Activated CD4-positive, alpha-beta T cell treated with anti-CD3 and anti-CD28 coated beads, Interleukin-2, amount 10 ng/mL, durations not matched to agents 7 days and 5 days (primary cell): ENCODE results near the gene CNTNAP2. TPM values are rescaled to one million over a fixed set of nuclear protein-coding genes. Genes with fewer than 3 reads are reported as not detected.
"Not testable (repeated sequence)": the region's sequence is repeated elsewhere in the genome, so short reads cannot be mapped to it uniquely, and the experiment has no call there.

Source experiments
- CTCF ChIA-PET: fragments of 350-600 bp; sonication (Branson Sonifier 250); formaldehyde crosslinking; loops from one replicate; lab custom pipeline; 2021; ENCODE audit warnings: antibody characterized with exemption; lab: Charles Lee
- POLR2A ChIA-PET: fragments of 350-600 bp; sonication (Branson Sonifier 250); formaldehyde crosslinking; loops from one replicate; lab custom pipeline; 2021; ENCODE audit warnings: antibody characterized with exemption; lab: Charles Lee
- DNase-seq: peaks from one replicate; pipeline ENCODE4 v3.0.0-alpha.2; 2020
- H3K27ac Mint-ChIP-seq: one replicate; pipeline ENCODE4 v1.8.0; 2021; ENCODE audit warnings: mild to moderate bottlenecking, moderate library complexity, mixed read lengths
- H3K27me3 Mint-ChIP-seq: one replicate; pipeline ENCODE4 v1.8.0; 2021; ENCODE audit warnings: mixed read lengths
- H3K36me3 Mint-ChIP-seq: one replicate; pipeline ENCODE4 v1.8.0; 2021; ENCODE audit warnings: low read depth, mixed read lengths
- H3K4me1 Mint-ChIP-seq: one replicate; pipeline ENCODE4 v1.8.0; 2021; ENCODE audit warnings: mixed read lengths
- H3K4me3 Mint-ChIP-seq: one replicate; pipeline ENCODE4 v1.8.0; 2021; ENCODE audit warnings: mild to moderate bottlenecking, moderate library complexity, mixed read lengths
- H3K9me3 Mint-ChIP-seq: one replicate; pipeline ENCODE4 v1.8.0; 2021; ENCODE audit warnings: mixed read lengths
- total RNA-seq, 2 experiments: library from RNA; stranded (reverse); gene quantifications; one replicate each; pipeline ENCODE4 v1.2.3, GENCODE V29; 2021

Gene CNTNAP2
- total RNA-seq, 2 experiments from 2014 or later: not detected

GRCh38 chr7:147775516-147776284, 1659.1 kb downstream of the CNTNAP2 start:
- H3K9me3 Mint-ChIP-seq: no peaks in the 10 kb centered on the region
- H3K36me3 Mint-ChIP-seq: no peaks in the 10 kb centered on the region
- ChIA-PET CTCF (no interaction called here), POLR2A (no interaction called here)
- no peak for DNase-seq
- no peaks in the 10 kb centered on the region for H3K27me3 Mint-ChIP-seq
- H3K4me1 Mint-ChIP-seq: no peaks in the 10 kb centered on the region
- H3K27ac Mint-ChIP-seq: no peak overlapping the region
- H3K4me3 Mint-ChIP-seq: no peak overlapping the region

GRCh38 chr7:147777309-147777708, 1660.7 kb downstream of the CNTNAP2 start:
- ChIA-PET CTCF (no interaction called here), POLR2A (no interaction called here)
- Mint-ChIP-seq H3K4me3 (no peak overlapping the region), H3K36me3 (no peaks in the 10 kb centered on the region), H3K27ac (no peak overlapping the region), H3K9me3 (no peaks in the 10 kb centered on the region), H3K27me3 (no peaks in the 10 kb centered on the region), H3K4me1 (no peaks in the 10 kb centered on the region)
- DNase-seq: no peak

GRCh38 chr7:147779949-147780348, 1663.3 kb downstream of the CNTNAP2 start:
- Mint-ChIP-seq H3K27ac (no peak overlapping the region), H3K36me3 (no peaks in the 10 kb centered on the region), H3K4me3 (no peak overlapping the region), H3K9me3 (no peaks in the 10 kb centered on the region), H3K4me1 (no peaks in the 10 kb centered on the region), H3K27me3 (no peaks in the 10 kb centered on the region)
- POLR2A ChIA-PET: no interaction called here
- CTCF ChIA-PET: no interaction called here
- DNase-seq: no peak

DNA sequence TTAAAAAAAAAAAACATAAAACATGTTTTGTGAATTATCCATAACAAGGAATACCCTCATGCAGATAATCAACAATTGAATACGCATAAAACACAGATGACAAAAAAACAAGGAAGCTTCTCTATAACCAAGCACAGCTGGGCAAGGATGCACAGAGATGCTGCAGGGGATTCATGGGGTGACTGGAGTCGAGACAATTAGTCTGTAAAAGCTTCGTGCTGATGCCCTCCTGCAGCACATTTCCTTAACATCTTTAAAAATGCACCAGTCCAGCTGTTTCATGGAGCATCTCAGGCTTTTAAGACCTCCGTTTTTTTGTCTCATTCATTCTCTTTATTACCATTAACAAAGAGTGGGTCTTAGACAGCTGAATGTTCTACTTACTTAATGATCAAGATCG, 1680.0 kb downstream of the CNTNAP2 start:
- no peak for DNase-seq
- Mint-ChIP-seq H3K4me1 (no peaks in the 10 kb centered on the region), H3K4me3 (no peak overlapping the region), H3K9me3 (no peaks in the 10 kb centered on the region), H3K27ac (no peak overlapping the region), H3K36me3 (no peaks in the 10 kb centered on the region), H3K27me3 (no peaks in the 10 kb centered on the region)
- CTCF ChIA-PET: interaction anchor here (0.6 kb wide), 1 partner anchor 26 kb away, joined by 7 read pairs; no protein-coding TSS in a partner anchor
- POLR2A ChIA-PET: no interaction called here

GRCh38 chr7:147798001-147798400, 1681.4 kb downstream of the CNTNAP2 start:
- ChIA-PET CTCF (no interaction called here), POLR2A (no interaction called here)
- Mint-ChIP-seq H3K9me3 (no peaks in the 10 kb centered on the region), H3K27me3 (no peaks in the 10 kb centered on the region), H3K4me3 (no peak overlapping the region), H3K4me1 (no peaks in the 10 kb centered on the region), H3K36me3 (no peaks in the 10 kb centered on the region), H3K27ac (no peak overlapping the region)
- DNase-seq: no peak

GRCh38 chr7:147801762-147802161, 1685.2 kb downstream of the CNTNAP2 start:
- H3K4me3 Mint-ChIP-seq, H3K27ac Mint-ChIP-seq, CTCF ChIA-PET, H3K9me3 Mint-ChIP-seq, H3K4me1 Mint-ChIP-seq, H3K36me3 Mint-ChIP-seq, POLR2A ChIA-PET, H3K27me3 Mint-ChIP-seq, DNase-seq: not testable (repeated sequence)

DNA sequence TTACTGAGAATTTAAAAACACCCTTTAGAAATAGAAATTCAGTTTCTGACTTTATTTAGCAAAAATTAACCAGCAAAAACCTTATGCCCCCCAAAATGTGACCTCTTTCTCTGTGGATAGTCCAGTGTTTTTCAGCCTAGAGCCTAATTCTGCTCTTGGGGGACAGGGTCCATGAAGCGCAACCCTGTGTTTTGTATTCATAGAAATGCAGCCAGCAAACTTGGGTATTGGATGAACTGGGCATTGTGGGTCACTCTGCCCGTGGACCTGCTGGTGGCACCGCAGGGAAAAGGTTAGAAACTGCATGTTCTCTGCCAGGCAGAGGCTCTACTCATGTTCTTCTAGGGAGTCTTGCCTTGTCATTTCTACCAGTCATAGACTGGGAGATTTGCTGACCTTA, 1686.5 kb downstream of the CNTNAP2 start:
- no peak for DNase-seq
- no peaks in the 10 kb centered on the region for H3K4me1 Mint-ChIP-seq
- H3K27me3 Mint-ChIP-seq: no peaks in the 10 kb centered on the region
- ChIA-PET CTCF (no interaction called here), POLR2A (no interaction called here)
- H3K27ac Mint-ChIP-seq: no peak overlapping the region
- no peak overlapping the region for H3K4me3 Mint-ChIP-seq
- no peaks in the 10 kb centered on the region for H3K36me3 Mint-ChIP-seq
- H3K9me3 Mint-ChIP-seq: no peaks in the 10 kb centered on the region

- POLR2A ChIA-PET: no interaction called here
- no peak for DNase-seq
- Mint-ChIP-seq H3K9me3 (no peaks in the 10 kb centered on the region), H3K27ac (no peak overlapping the region), H3K36me3 (no peaks in the 10 kb centered on the region), H3K4me3 (no peak overlapping the region), H3K4me1 (no peaks in the 10 kb centered on the region), H3K27me3 (no peaks in the 10 kb centered on the region)
- CTCF ChIA-PET: no interaction called here
These were observed 1687.0 kb downstream of the CNTNAP2 start for GRCh38 chr7:147803606-147804005.

GRCh38 chr7:147804032-147804431, 1687.4 kb downstream of the CNTNAP2 start:
- DNase-seq: no peak
- H3K4me3 Mint-ChIP-seq: no peak overlapping the region
- no peaks in the 10 kb centered on the region for H3K9me3 Mint-ChIP-seq
- CTCF ChIA-PET: no interaction called here
- no peaks in the 10 kb centered on the region for H3K36me3 Mint-ChIP-seq
- POLR2A ChIA-PET: no interaction called here
- H3K27me3 Mint-ChIP-seq: no peaks in the 10 kb centered on the region
- H3K27ac Mint-ChIP-seq: no peak overlapping the region
- H3K4me1 Mint-ChIP-seq: no peaks in the 10 kb centered on the region

DNA sequence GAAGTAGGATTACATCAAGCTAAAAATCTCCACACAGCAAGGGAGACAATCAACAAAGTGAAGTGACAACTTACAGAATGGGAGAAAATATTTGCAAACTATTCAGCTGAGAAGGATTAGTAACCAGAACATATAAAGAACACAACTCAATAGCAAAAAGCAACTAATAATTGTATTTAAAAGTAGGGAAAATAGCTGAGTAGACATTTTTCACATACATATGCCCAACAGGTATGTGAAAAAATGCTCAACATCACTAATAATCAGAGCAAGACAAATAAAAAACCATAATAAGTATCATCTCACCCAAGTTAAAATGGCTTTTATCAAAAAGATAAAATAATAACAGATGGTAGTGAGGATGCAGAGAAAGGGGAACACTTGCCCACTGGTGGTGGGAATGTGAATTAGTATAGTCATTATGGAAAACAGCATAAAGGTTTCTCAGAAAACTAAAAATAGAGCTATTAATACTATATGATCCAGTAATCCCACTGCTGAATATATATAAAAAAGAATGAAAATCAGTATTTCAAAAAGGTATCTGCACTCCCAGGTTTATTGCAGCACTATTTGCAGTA, 1689.5 kb downstream of the CNTNAP2 start:
- ChIA-PET CTCF (no interaction called here), POLR2A (no interaction called here)
- H3K4me3 Mint-ChIP-seq: no peak overlapping the region
- H3K36me3 Mint-ChIP-seq: no peaks in the 10 kb centered on the region
- H3K27ac Mint-ChIP-seq: no peak overlapping the region
- no peaks in the 10 kb centered on the region for H3K27me3 Mint-ChIP-seq
- no peaks in the 10 kb centered on the region for H3K9me3 Mint-ChIP-seq
- no peaks in the 10 kb centered on the region for H3K4me1 Mint-ChIP-seq
- no peak for DNase-seq

- H3K4me3 Mint-ChIP-seq: no peak overlapping the region
- no peak for DNase-seq
- no peak overlapping the region for H3K27ac Mint-ChIP-seq
- ChIA-PET CTCF (no interaction called here), POLR2A (no interaction called here)
- no peaks in the 10 kb centered on the region for H3K36me3 Mint-ChIP-seq
- no peaks in the 10 kb centered on the region for H3K9me3 Mint-ChIP-seq
- H3K4me1 Mint-ChIP-seq: no peaks in the 10 kb centered on the region
- H3K27me3 Mint-ChIP-seq: no peaks in the 10 kb centered on the region
These were observed 1693.2 kb downstream of the CNTNAP2 start for GRCh38 chr7:147809786-147810185.

DNA sequence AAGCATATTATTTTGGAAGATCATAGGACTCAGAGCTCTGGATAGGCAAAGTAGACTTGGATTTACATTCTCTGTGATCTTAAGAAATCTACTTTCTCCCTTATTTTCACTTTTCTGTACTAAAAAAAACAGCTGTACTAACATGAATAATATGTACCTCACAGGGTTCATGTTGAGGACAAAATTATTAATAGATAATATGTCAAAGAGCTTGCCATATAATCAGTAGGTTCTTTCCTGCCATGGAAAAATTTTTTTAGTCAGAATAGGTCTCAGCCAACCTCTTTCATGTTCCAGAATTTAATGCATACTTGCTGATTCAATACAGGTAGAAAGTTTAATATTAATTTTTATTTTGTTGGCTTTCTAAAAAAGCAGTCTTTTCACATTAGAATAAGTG, 1693.7 kb downstream of the CNTNAP2 start:
- Mint-ChIP-seq H3K4me1 (no peaks in the 10 kb centered on the region), H3K9me3 (no peaks in the 10 kb centered on the region), H3K27ac (no peak overlapping the region), H3K4me3 (no peak overlapping the region), H3K27me3 (no peaks in the 10 kb centered on the region), H3K36me3 (no peaks in the 10 kb centered on the region)
- ChIA-PET POLR2A (no interaction called here), CTCF (interaction anchor here (0.6 kb wide), 1 partner anchor 171 kb away, joined by 3 read pairs; no protein-coding TSS in a partner anchor)
- no peak for DNase-seq

GRCh38 chr7:147811923-147812322, 1695.3 kb downstream of the CNTNAP2 start:
- Mint-ChIP-seq H3K36me3 (no peaks in the 10 kb centered on the region), H3K9me3 (no peaks in the 10 kb centered on the region), H3K27me3 (no peaks in the 10 kb centered on the region), H3K27ac (no peak overlapping the region), H3K4me1 (no peaks in the 10 kb centered on the region), H3K4me3 (no peak overlapping the region)
- POLR2A ChIA-PET: no interaction called here
- no peak for DNase-seq
- CTCF ChIA-PET: no interaction called here

DNA sequence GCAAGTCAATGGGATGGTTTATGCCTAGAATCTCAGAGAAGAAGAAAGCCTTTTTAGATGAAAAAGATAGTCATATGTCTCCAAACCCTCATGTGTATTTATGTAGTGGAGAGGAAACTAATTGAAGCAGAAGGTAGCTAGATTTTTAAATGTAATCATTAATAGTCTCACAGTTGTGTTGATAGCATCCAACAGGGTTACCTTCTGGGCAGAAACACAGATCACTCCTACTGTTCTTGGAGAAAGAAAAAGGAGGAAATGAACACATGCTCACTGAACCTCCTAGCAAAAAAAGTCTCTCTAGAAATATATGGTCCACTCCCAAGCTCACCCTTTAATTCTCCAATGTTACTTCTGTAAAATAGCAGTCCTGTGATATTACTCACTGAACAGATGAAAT, 1696.7 kb downstream of the CNTNAP2 start:
- CTCF ChIA-PET: no interaction called here
- POLR2A ChIA-PET: no interaction called here

More for the DNA sequence above, 1696.7 kb downstream of the CNTNAP2 start:
- no peak overlapping the region for H3K27ac Mint-ChIP-seq
- H3K4me3 Mint-ChIP-seq: no peak overlapping the region
- H3K9me3 Mint-ChIP-seq: no peaks in the 10 kb centered on the region
- H3K36me3 Mint-ChIP-seq: no peaks in the 10 kb centered on the region
- no peaks in the 10 kb centered on the region for H3K4me1 Mint-ChIP-seq
- no peaks in the 10 kb centered on the region for H3K27me3 Mint-ChIP-seq
- DNase-seq: no peak
